ENCODE measurements around the gene FLT4. TPM values are rescaled to one million over a fixed set of nuclear protein-coding genes. Genes with fewer than 3 reads are reported as not detected.

FLT4 gene
- total and polyA plus RNA-seq, 7 donors, result 1.7 to 7.3 (median 3.5) TPM

DNA sequence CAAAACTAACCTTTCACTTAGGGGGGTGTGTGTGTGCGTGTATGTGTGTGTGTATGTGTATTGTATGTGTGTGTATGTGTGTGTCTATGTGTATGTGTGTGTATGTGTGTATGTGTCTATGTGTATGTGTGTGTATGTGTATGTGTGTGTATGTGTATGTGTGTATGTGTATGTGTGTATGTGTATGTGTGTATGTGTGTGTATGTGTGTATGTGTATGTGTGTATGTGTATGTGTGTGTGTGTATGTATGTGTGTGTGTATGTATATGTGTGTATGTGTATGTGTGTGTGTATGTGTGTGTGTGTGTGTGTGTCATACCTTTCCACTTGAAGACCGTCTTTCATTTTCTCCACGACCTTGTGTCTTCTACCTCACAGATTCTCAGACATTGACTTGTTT, 20.8 kb upstream of the FLT4 start:
- Histone ChIP-seq H3K27me3 (ENCODE audit: insufficient read depth in 3 of 3, low read length in 2 of 3) (peaks cover 0 to 21% (median 4%) of the 10 kb centered on the region in 3 donors), H3K9me3 (no peaks in the 10 kb centered on the region), H3K27ac (no peak overlapping the region), H3K4me3 (no peak overlapping the region), H3K4me1 (no peaks in the 10 kb centered on the region), H3K36me3 (ENCODE audit: insufficient read depth in 1 of 2, low read depth in 1 of 2) (no peaks in the 10 kb centered on the region)
- DNase-seq (no peak), ATAC-seq (no peak)
- TF ChIP-seq CTCF (IDR thresholded peaks at IDR 0.05), result no peak
- intact Hi-C loops (cut with DNase I), result no loop called here
- 61 to 75% (median 63%) methylated on average over 3 of the region's 3 CpGs for WGBS, 3 donors

DNA sequence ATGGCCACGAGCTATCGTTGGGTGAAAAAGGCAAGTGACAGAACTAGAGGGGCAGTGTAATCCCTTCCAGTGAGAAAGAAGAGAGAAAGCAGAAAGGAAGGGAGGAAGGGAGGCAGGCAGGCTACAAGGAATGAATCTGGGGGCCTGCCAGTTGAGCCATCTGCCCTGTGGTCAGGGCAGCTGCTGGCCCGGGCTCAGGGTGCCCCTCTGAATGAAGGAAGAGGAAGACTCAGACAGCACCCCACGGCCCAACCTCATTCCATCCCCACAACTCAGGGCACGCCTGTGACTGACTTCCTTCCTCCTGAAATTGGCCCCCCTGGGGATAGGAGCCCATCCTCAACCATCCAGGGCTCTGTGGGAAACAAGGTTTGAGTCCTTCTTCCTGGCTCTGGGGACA, 20.3 kb upstream of the FLT4 start:
- intact Hi-C loops (cut with DNase I), result no loop called here
- whole genome bisulfite sequencing, 3 donors, result 44 to 47% (median 45%) methylated on average over 5 of the region's 5 CpGs
- no peak for TF ChIP-seq CTCF (IDR thresholded peaks at IDR 0.05)
- H3K4me1 ChIP-seq, result no peaks in the 10 kb centered on the region
- no peaks in the 10 kb centered on the region for H3K36me3 ChIP-seq (ENCODE audit: insufficient read depth in 1 of 2, low read depth in 1 of 2)
- H3K27ac ChIP-seq, result no peak overlapping the region
- H3K9me3 ChIP-seq, result no peaks in the 10 kb centered on the region
- no peak for DNase-seq
- peaks cover 4 to 19% (median 4%) of the 10 kb centered on the region in 3 donors for H3K27me3 ChIP-seq (ENCODE audit: insufficient read depth in 3 of 3, low read length in 2 of 3)
- no peak for ATAC-seq
- no peak overlapping the region for H3K4me3 ChIP-seq

GRCh38 chr5:180668835-180669596, 19.6 kb upstream of the FLT4 start:
- Histone ChIP-seq H3K4me3 (no peak overlapping the region), H3K27me3 (ENCODE audit: insufficient read depth in 3 of 3, low read length in 2 of 3) (peaks cover 3 to 13% (median 4%) of the 10 kb centered on the region in 3 donors), H3K36me3 (ENCODE audit: insufficient read depth in 1 of 2, low read depth in 1 of 2) (no peaks in the 10 kb centered on the region), H3K9me3 (no peaks in the 10 kb centered on the region), H3K27ac (no peak overlapping the region), H3K4me1 (no peaks in the 10 kb centered on the region)
- no peak for TF ChIP-seq CTCF (IDR thresholded peaks at IDR 0.05)
- DNase-seq (no peak), ATAC-seq (no peak)
- WGBS, 3 donors, result 76 to 79% (median 78%) methylated on average over 17 of the region's 17 CpGs
- intact Hi-C loops (cut with DNase I), result no loop called here

- no peak for TF ChIP-seq CTCF (IDR thresholded peaks at IDR 0.05)
- WGBS, 3 donors, result 38 to 63% (median 60%) methylated on average over 10 of the region's 10 CpGs
- Histone ChIP-seq H3K27ac (no peak overlapping the region), H3K4me1 (no peaks in the 10 kb centered on the region), H3K36me3 (ENCODE audit: insufficient read depth in 1 of 2, low read depth in 1 of 2) (no peaks in the 10 kb centered on the region), H3K4me3 (no peak overlapping the region), H3K9me3 (no peaks in the 10 kb centered on the region), H3K27me3 (ENCODE audit: insufficient read depth in 3 of 3, low read length in 2 of 3) (peaks cover 0 to 9% (median 4%) of the 10 kb centered on the region in 3 donors)
- DNase-seq (no peak), ATAC-seq (no peak)
- intact Hi-C loops (cut with DNase I), result no loop called here
These were observed 17.4 kb upstream of the FLT4 start for GRCh38 chr5:180666812-180667211.
